Left lung (tissue), 10 donors: Measurements from ENCODE around the gene TTC17. TPM values are rescaled to one million over a fixed set of nuclear protein-coding genes. Genes with fewer than 3 reads are reported as not detected.
A peak's percentile ranks its signal among the peaks of the same experiment; 100 is the strongest.

Experiments used
- ATAC-seq: fragments of 200-7000 bp; cut with Tn5 transposase; one replicate; pipeline ENCODE4 v1.9.1; 2020; ENCODE audit warnings: moderate library complexity
- DNase-seq, 4 donors: peaks; one replicate each; pipeline ENCODE4 v3.0.0-alpha.2; 2013 to 2020
- H3K27ac ChIP-seq, 2 donors: fragments of 200-600 bp; sonication (generic) in 1 of 2; one replicate each; pipeline versions ENCODE4 v1.5.0 to v1.8.0; 2020 to 2021
- H3K27me3 ChIP-seq, 2 donors: fragments of 200-600 bp; sonication (generic) in 1 of 2; one replicate each; pipeline versions ENCODE4 v1.5.0 to v1.8.0; 2020 to 2021
- H3K36me3 ChIP-seq, 2 donors: fragments of 200-600 bp; sonication (generic) in 1 of 2; one replicate each; pipeline versions ENCODE4 v1.5.0 to v1.8.0; 2020 to 2021
- H3K4me1 ChIP-seq, 2 donors: fragments of 200-600 bp; one replicate each; pipeline ENCODE4 v1.8.0; 2021
- H3K4me3 ChIP-seq, 2 donors: fragments of 200-600 bp; sonication (generic) in 1 of 2; one replicate each; pipeline versions ENCODE4 v1.5.0 to v1.8.0; 2020 to 2021; ENCODE audit warnings: mild to moderate bottlenecking in 1 of 2
- H3K9me3 ChIP-seq, 2 donors: fragments of 200-600 bp; sonication (generic) in 1 of 2; one replicate each; pipeline versions ENCODE4 v1.5.0 to v1.8.0; 2020 to 2021
- intact Hi-C, 2 donors: fragments of 100-400 bp; cut with DNase I; formaldehyde crosslinking; loops; one replicate each; pipeline versions ENCODE4 v1.11.2 to v1.14.2; 2022
- polyA plus RNA-seq, 6 donors: library from polyadenylated mRNA; unstranded; fragments of 120-200 nt; gene quantifications; one replicate each; pipeline ENCODE4 v1.2.1, GENCODE V29; 2013; ENCODE audit not compliant: insufficient read length in 6 of 6
- total RNA-seq, 2 donors: library from RNA; stranded (reverse); fragmentation: NEBNext Ultra II Directional; extraction: Animal tissue kit (Norgen Biotek cat#: 25700); gene quantifications; one replicate each; pipeline ENCODE4 v1.2.1, GENCODE V29; 2021
- TF ChIP-seq, protein P1 (sequence below), 2 donors: fragments of 200-600 bp; sonication (generic) in 1 of 2; IDR thresholded peaks; one replicate each; pipeline versions ENCODE4 v1.5.0 to v1.8.0; 2021; ENCODE audit warnings: antibody characterized with exemption in 2 of 2
- donor health status: DM: no; HTN: yes; CAD: no.
- donor health status: DM: no; HTN: no; CAD: no.

TTC17 gene
- total and polyA plus RNA-seq, 8 donors: 71.3 to 216 (median 169) TPM

GRCh38 chr11:43497144-43497543 is 138.4 kb downstream of the TTC17 start:
- DNase-seq: no peak
- Histone ChIP-seq H3K36me3 (peaks cover 0 to 38% of the 10 kb centered on the region in 2 donors), H3K27me3 (no peaks in the 10 kb centered on the region), H3K27ac (no peak overlapping the region), H3K9me3 (no peaks in the 10 kb centered on the region), H3K4me3 (no peak overlapping the region), H3K4me1 (no peaks in the 10 kb centered on the region)
- intact Hi-C loops: no loop called here
- ATAC-seq: no peak
- TF ChIP-seq, protein P1, sequence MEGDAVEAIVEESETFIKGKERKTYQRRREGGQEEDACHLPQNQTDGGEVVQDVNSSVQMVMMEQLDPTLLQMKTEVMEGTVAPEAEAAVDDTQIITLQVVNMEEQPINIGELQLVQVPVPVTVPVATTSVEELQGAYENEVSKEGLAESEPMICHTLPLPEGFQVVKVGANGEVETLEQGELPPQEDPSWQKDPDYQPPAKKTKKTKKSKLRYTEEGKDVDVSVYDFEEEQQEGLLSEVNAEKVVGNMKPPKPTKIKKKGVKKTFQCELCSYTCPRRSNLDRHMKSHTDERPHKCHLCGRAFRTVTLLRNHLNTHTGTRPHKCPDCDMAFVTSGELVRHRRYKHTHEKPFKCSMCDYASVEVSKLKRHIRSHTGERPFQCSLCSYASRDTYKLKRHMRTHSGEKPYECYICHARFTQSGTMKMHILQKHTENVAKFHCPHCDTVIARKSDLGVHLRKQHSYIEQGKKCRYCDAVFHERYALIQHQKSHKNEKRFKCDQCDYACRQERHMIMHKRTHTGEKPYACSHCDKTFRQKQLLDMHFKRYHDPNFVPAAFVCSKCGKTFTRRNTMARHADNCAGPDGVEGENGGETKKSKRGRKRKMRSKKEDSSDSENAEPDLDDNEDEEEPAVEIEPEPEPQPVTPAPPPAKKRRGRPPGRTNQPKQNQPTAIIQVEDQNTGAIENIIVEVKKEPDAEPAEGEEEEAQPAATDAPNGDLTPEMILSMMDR (IDR thresholded peaks at IDR 0.05): no peak

DNA sequence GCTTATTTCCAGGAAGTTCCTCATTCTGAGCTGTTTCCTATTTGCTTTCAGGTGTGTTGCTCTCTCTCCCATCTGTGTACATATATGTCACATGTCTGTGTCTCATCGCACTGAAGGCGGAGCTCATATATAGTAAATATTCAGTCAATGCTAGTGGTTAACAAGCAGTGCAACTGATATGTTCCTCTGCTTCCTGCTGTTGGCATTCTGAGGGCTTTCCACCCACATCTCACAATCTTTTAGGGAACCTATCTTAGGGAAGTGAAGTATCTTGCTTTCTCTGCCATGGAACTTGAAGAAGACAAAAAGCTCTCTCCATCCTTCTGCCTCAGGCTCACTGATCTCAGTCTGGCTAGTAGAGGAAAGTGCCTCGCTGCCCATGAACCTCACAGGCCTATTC is 139.8 kb downstream of the TTC17 start:
- Histone ChIP-seq H3K4me3 (no peak overlapping the region), H3K9me3 (no peaks in the 10 kb centered on the region), H3K27ac (no peak overlapping the region), H3K36me3 (peaks cover 0 to 24% of the 10 kb centered on the region in 2 donors), H3K27me3 (no peaks in the 10 kb centered on the region), H3K4me1 (no peaks in the 10 kb centered on the region)
- intact Hi-C loops: no loop called here
- DNase-seq (no peak), ATAC-seq (no peak)
- TF ChIP-seq, protein P1 (IDR thresholded peaks at IDR 0.05): no peak

DNA sequence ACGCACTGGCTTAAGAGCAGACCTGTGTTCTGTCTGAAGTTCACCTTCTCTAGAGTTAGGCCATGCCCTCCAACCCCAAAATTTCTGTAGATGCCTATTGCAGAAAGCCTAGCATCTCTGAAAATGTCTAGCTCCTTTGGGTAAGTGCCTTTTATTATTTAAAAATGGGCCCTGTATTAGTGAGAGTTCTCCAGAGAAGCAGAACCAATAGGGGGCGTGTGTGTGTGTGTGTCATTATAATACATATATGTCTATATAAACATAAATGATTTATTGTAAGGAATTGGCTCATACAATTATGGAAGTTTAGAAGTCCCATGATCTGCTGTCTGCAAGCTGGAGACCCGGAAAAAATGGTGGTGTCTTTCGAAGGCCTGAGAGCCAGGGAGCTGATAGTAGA is 144.7 kb downstream of the TTC17 start:
- Histone ChIP-seq H3K27ac (no peak overlapping the region), H3K27me3 (no peaks in the 10 kb centered on the region), H3K4me3 (no peak overlapping the region), H3K9me3 (no peaks in the 10 kb centered on the region), H3K36me3 (no peaks in the 10 kb centered on the region), H3K4me1 (no peaks in the 10 kb centered on the region)
- DNase-seq (no peak), ATAC-seq (no peak)
- TF ChIP-seq, protein P1 (IDR thresholded peaks at IDR 0.05): no peak
- intact Hi-C loops: no loop called here

- Histone ChIP-seq H3K27ac (no peak overlapping the region), H3K9me3 (no peaks in the 10 kb centered on the region), H3K27me3 (no peaks in the 10 kb centered on the region), H3K36me3 (no peaks in the 10 kb centered on the region), H3K4me1 (no peaks in the 10 kb centered on the region), H3K4me3 (no peak overlapping the region)
- TF ChIP-seq, protein P1 (IDR thresholded peaks at IDR 0.05): no peak
- intact Hi-C loops: no loop called here
- peak in 1 of 4 donors; percentile 9 for DNase-seq
- ATAC-seq: peak; percentile 32
Observed at GRCh38 chr11:43504316-43504950, 145.7 kb downstream of the TTC17 start.

DNA sequence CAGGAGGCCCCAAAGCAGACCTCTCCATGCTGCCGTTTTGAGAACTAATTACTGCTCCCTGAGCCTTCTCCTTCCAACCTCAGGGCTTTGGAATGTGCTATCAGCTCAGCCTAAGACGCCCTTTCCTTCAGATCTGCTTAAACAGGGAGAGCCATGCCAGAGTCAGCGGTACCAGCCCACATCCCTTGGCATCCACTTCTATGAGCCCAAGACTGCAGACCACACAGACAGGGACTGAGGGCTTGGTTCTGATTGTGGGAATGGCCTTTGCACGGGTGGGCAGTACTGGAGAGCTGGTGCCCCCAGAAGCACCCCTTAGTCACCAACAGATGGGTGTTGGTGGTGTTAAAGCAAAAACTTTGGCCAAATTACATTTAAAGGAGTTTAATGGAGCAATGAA is 146.5 kb downstream of the TTC17 start:
- Histone ChIP-seq H3K27ac (no peak overlapping the region), H3K4me1 (no peaks in the 10 kb centered on the region), H3K4me3 (no peak overlapping the region), H3K9me3 (no peaks in the 10 kb centered on the region), H3K27me3 (no peaks in the 10 kb centered on the region), H3K36me3 (no peaks in the 10 kb centered on the region)
- no peak for DNase-seq
- ATAC-seq: no peak
- TF ChIP-seq, protein P1 (IDR thresholded peaks at IDR 0.05): no peak
- intact Hi-C loops: no loop called here
